Measurements from ENCODE around the gene AGBL5.

The AGBL5 gene, protein sequence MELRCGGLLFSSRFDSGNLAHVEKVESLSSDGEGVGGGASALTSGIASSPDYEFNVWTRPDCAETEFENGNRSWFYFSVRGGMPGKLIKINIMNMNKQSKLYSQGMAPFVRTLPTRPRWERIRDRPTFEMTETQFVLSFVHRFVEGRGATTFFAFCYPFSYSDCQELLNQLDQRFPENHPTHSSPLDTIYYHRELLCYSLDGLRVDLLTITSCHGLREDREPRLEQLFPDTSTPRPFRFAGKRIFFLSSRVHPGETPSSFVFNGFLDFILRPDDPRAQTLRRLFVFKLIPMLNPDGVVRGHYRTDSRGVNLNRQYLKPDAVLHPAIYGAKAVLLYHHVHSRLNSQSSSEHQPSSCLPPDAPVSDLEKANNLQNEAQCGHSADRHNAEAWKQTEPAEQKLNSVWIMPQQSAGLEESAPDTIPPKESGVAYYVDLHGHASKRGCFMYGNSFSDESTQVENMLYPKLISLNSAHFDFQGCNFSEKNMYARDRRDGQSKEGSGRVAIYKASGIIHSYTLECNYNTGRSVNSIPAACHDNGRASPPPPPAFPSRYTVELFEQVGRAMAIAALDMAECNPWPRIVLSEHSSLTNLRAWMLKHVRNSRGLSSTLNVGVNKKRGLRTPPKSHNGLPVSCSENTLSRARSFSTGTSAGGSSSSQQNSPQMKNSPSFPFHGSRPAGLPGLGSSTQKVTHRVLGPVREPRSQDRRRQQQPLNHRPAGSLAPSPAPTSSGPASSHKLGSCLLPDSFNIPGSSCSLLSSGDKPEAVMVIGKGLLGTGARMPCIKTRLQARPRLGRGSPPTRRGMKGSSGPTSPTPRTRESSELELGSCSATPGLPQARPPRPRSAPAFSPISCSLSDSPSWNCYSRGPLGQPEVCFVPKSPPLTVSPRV

GRCh38 chr2:27050996-27051901 is at the start of gene AGBL5:
Gene AGBL5, plus strand, starts transcription at chr2:27051668. Its CDS starts 1,291 bp downstream, at chr2:27052959.
- peak; percentile 90 for DNase-seq (ENCODE audit: low read depth)

- no peak for DNase-seq (ENCODE audit: low read depth)
Measured at GRCh38 chr2:27001950-27002349, 49.5 kb upstream of the AGBL5 start.

DNA sequence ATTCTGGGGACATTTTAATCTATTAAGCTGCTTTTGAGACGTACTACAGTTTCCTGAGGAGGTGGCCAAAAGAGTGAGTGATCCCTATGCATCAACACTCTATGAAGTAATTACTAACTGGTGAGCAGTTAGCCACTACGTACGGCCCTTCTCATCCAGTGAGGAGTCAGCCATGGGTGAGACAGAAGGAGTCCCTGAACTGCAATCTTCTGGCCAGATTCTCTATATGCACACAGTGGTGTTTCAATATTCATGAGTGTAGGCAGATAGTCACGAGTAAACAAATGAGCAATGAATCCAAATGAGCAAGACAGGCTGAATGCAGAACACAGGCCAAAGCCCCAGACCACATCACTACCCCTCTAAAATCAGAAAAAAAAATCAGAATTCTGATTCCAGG is 48.5 kb upstream of the AGBL5 start:
- DNase-seq (ENCODE audit: low read depth): no peak

DNA sequence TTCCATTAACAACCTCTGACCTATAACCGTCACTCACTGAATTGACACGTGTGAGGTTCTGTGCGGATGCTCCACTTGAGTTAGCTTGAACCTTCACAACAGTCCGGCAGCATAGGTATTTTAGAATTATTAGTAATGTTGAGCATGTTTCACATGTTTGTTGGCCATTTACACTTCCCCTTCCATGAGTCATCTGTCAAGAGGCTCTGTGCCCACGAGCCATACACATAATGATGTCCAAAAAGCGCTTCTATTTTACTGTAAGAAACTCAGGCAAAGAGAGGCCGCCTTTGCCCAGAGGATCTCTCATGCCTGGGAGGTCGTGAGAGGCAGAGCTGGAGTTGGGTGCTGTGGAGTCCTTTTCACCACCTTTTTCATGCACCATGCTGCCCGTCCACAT is 47.6 kb upstream of the AGBL5 start:
- no peak for DNase-seq (ENCODE audit: low read depth)

GRCh38 chr2:27006602-27007415 is 44.7 kb upstream of the AGBL5 start:
- no peak for DNase-seq (ENCODE audit: low read depth)

DNA sequence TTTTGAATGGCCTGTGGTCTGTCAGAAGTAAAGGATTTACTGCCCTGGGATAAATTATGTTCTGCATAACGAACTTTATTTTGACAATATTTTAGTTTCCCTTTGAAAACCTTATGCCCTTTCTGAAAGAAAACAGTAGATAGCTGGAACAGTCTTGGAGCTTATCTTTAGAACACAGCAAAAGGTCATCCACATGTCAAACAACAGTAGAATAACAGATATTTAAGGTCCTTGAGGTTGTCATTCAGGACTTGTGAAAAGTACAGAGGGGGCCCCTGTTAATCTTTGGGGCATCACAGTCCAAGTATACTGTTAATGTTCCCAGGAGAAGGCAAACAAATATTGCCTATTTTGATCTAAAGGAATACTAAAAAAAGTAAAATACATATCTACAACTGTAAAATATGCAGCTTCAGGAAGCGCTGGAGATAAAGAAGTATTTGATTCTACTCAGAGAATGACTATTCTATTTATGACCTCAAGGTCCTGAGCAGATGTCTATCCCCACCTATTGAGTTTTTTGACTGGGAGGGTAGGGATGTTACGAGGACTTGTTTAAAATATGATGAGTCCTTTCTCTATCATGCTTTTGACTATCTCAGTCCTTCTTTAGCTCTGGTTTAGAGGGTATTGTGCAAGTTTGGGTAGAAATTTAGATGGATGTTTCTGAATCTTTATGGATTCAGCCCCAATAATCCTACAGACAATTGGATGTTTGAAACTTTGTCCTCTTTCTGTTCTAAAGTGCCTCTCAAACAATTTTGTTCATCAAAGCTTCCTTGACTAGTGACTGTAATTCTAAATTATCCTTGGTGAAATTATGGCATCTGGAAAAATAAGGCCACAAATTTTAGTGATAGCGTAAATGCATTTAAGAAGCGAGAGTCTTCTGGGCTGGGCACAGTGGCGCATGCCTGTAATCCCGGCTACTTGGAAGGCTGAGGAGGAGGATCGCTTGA is 43.8 kb upstream of the AGBL5 start:
- no peak for DNase-seq (ENCODE audit: low read depth)

DNA sequence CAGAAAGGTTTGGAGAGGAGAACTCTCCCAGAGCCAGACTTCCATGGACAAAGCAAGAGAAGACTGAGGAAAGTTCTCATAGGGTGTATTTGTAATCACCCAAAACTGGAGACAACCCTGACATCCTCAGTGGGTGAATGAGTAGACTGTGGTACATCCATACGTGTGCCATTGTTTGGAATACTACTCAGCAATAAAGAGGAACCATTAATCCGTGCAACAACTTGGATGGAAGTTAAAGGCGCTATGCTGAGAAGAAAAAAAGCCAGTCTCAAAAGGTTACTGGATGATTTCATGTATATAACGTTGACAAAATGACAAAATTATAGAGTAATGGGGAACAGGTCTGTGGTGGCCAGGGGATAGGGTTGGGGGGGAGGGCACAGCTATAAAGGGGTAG is 42.8 kb upstream of the AGBL5 start:
- no peak for DNase-seq (ENCODE audit: low read depth)

- no peak for DNase-seq (ENCODE audit: low read depth)
Measured at GRCh38 chr2:27009083-27009482, 42.4 kb upstream of the AGBL5 start.

DNA sequence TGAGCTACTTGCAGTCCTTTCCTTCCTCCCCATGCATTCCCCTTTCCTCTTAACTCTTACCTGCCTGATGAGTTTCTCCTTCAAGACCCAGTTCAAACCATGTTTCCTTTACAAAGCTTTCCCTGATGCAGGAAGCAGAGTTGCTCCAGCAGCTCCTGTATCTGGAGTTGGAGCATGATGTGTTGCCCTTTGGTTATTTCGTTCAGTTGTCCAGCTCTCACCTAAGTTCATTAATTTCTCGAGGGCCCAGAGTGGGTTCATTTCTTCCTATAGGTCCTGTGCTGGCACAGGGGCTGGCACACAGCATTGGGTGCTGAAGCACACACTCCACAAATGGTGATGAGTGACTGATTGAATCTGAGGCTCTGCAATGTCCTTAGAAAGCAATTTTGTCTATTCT is 41.8 kb upstream of the AGBL5 start:
- no peak for DNase-seq (ENCODE audit: low read depth)

- DNase-seq (ENCODE audit: low read depth): no peak
Measured at GRCh38 chr2:27010139-27010538, 41.3 kb upstream of the AGBL5 start.

DNA sequence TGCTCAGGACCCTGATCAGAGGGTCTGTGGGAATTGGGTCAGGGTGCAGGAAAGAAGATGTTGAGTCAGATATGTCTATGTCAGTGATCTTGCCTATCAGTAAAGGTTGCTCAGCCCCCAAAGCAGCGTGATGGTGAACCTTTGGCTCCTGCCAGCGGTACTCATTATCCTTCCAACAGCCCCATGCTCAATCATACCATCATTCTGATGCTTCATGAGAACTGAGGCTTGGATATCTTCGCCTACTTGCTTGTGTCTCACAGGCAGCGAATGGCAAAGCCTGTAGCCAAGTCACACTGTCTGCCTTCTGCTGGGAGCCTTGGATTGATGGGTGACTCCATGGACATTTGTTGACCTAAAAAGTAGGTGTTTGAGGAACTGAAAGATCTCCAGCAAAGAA is 37.7 kb upstream of the AGBL5 start:
- no peak for DNase-seq (ENCODE audit: low read depth)

DNA sequence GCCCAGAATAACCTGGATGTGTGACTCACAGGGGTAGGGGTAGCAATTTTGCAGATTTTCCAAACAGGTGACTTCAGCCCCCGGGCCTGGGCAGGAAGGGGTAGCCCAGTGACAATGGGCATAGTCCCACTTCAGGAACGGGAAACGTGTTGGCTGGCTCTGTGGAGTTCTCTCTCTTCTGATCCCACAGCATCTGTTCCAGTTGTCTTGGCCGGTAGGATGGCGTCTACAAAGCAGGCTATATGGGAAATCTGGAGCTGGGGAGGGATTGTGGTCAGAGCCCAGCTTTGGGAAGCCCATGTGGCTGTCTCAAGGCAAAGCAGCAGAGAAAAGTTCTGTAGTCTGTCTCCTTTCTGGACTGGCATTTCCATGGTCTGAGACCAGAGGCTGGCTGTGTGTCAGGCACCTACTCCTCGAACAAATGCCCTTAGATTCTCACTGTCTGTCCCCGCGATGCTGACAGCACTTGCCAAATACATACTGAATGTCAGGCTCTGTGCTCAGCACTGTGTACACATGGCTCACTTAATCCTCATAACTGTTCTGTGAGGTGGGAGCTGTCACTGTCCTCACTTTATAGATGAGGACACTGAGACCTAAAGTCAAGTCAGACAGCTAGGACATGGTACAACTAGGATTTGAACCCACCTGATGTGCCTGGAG is 36.6 kb upstream of the AGBL5 start:
- DNase-seq (ENCODE audit: low read depth): no peak

GRCh38 chr2:27016801-27017325 is 34.6 kb upstream of the AGBL5 start:
- peak; percentile 14 for DNase-seq (ENCODE audit: low read depth)

DNA sequence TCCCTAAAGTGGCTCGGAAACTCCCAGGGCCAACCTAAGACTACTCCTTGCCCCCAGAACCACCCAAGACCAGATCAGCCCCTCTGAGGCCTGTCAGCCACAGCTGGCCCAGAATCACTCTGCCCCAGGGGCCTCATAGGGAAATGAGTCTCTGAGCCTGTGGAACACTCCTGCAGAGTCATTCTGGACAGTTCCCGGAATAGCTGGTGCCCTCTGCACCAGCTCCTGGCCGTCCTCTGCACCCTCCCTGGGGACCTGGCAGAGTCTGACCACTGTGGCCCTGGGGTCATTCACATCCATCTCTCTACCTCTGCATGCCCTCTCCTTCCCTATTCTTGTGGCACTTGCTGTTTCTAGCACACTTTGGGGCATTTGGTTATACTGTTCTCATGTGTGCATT is 33.3 kb upstream of the AGBL5 start:
- DNase-seq (ENCODE audit: low read depth): no peak

DNA sequence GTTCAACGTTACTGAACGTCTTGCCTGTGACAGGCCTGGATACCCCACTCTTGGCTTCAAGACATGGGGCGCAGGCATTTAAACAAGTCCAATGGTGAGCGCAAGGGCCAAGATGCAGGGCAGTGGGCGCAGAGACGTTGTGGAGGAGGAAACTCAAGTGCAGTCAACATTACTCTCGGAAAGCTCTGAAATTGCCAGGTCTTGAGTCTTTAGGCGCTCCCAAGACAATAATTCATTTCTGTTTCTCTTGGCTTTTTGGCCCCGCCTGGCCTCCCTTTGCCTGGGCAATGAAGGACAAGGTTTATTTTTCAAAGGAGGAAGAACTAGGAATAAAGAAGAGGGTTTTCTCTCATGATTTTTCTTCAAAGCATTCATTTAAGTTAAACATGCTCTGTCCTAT is 32.0 kb upstream of the AGBL5 start:
- no peak for DNase-seq (ENCODE audit: low read depth)

- no peak for DNase-seq (ENCODE audit: low read depth)
Measured at GRCh38 chr2:27019931-27020855, 31.3 kb upstream of the AGBL5 start.

DNA sequence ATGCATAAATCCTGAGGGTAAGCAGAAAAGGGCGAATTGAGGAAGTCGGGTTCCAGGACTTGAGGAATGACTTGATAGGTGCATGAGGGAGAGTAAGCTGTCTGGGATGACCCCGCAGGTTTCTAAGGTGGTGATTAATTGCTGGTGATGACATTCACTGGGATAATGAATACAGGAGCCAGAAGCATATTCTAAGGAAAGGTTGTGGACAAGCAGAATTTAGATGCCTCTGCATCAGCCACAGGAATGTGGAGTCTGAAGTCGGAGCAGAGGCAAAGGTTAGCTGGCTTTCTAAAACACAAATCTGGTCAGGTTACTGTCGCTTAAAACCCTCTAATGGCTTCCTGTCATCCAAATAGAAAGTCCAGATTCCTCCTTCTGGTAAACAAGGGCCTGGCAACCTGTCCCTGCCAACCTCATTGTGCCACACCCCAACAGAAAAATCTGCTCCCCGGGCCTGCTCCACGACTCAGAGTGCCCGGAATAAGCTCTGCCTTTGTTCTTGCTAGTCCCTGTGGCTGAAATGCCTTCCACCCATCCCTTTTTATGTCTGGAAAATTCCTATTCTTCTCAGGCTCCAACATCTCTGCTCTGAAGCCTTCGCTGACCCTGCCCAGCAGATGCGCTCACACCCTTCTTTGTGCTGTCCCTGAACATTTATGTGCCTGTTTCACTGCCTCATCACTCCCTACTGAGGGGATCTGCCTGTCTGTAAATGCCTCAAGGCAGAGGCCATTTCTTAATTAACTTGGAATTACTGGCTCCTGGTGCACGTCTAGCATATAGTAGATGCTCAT is 30.0 kb upstream of the AGBL5 start:
- DNase-seq (ENCODE audit: low read depth): no peak
